GM12892 (cell line): ENCODE data around the gene NPAS3.

ENCODE experiments used
- DNase-seq: peaks from one replicate; pipeline ENCODE4 v3.0.0; 2011; ENCODE audit not compliant: insufficient read length
- FAIRE-seq: peaks from 2 replicates; lab custom pipeline; 2011; peaks lifted over from hg19 to GRCh38; lab: Jason Lieb, UNC
- POLR2A ChIP-seq: IDR thresholded peaks from 2 replicates; pipeline ENCODE4 v1.6.1; 2011; ENCODE audit warnings: low read depth, low read length, control low read depth
- POLR2AphosphoS5 ChIP-seq: IDR thresholded peaks from 2 replicates; pipeline ENCODE4 v1.6.1; 2011; ENCODE audit warnings: low read depth, low read length, control low read depth
- TAF1 ChIP-seq: IDR thresholded peaks from 2 replicates; pipeline ENCODE4 v1.6.1; 2011; ENCODE audit warnings: low read depth, mild to moderate bottlenecking, control low read depth, low read length, borderline replicate concordance

Gene NPAS3

DNA sequence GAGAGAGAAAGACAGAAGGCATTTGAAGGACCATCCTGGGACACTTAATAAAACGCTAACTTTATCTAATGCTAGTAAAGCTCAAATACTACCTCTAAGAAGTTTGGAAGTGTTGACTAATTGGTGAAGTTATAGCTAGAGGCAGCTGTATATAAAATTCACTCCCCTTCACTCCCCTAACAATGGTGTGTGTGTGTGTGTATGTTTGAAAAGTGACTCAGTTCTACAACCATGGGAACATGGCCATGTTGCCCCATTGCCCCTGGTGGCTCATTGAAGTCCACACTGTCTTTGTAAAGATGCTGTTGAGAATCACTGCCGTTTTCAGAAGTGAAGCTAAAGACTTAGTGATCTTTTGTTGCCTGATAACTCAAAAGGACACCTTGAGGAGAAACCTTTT is 262.4 kb downstream of the NPAS3 start:
- DNase-seq (no peak), FAIRE-seq (no peak)
- TF ChIP-seq TAF1 = no peak

- TF ChIP-seq POLR2A (no peak), POLR2AphosphoS5 (no peak), TAF1 (no peak)
- FAIRE-seq (no peak), DNase-seq (no peak)
Measured at GRCh38 chr14:33206981-33207380, 268.3 kb downstream of the NPAS3 start.

DNA sequence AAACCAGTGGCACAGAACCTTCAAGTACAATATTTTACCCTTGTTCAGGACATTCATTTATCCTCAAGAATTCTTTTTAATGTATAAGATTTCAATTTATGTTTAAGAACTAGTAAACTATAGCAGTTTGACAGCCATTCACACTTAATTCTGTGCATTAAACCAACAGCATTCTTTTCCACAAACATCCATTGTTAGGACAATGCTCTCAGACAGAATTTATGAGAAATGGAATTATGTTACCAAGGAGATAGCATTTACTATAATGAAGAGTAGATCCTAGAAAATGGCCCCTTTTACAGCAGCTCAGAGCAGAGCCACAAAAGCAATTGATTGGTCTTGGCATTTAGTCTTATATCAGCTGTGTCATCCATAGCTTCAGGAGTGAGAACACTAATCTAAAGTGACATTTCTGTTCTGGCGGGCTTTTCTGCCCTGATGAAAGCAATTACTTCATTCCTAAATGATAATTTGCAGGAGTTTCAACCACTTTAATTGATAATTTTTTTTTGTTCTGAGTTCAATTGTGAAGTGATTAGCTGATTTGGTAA is 268.9 kb downstream of the NPAS3 start:
- TF ChIP-seq TAF1 (no peak), POLR2A (no peak), POLR2AphosphoS5 (no peak)
- DNase-seq (no peak), FAIRE-seq (no peak)

DNA sequence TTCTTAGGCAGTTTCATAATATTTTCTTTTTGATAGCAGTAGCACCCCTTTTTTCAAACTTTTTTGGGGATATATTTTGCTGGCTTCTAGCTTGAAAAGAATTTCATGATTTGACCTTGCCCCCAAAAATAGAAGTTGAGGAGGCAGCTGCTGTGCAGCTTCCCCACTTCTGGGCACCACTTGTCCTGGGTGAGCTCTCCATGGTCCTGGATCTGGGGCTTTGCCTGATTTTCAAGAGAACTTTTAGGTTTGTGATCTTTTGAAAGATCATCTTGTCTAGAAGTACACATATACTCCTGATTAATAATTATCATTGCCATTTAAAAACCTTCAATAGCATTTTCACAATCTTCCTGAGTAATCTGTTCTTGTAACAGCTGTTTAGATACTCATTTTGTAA is 271.6 kb downstream of the NPAS3 start:
- TF ChIP-seq TAF1 (no peak), POLR2A (no peak), POLR2AphosphoS5 (no peak)
- FAIRE-seq (no peak), DNase-seq (no peak)

DNA sequence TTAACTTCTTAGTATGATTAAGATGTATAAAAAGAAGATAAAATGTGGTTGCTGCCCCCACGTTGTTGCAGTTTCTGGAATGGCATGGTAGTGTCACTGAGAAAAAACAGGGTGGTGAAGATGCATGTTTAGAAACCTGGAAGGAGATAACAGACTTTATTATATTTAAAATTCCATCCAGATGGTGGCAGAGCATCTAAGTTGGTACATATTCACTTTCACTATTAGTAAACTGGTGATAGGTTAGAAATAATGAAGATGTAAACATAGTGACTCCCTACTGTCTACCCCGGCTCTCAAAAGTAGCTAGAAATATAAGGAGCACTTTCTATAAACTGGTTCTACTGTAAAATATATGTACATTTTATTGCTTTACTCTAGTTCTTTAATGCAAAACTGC is 279.3 kb downstream of the NPAS3 start:
- FAIRE-seq (no peak), DNase-seq (no peak)
- TF ChIP-seq POLR2A (no peak), POLR2AphosphoS5 (no peak), TAF1 (no peak)

- no peak for FAIRE-seq
- no peak for DNase-seq
- no peak for TF ChIP-seq POLR2A
- TF ChIP-seq TAF1 = no peak
- TF ChIP-seq POLR2AphosphoS5 = no peak
Measured at GRCh38 chr14:33219957-33220356, 281.3 kb downstream of the NPAS3 start.

DNA sequence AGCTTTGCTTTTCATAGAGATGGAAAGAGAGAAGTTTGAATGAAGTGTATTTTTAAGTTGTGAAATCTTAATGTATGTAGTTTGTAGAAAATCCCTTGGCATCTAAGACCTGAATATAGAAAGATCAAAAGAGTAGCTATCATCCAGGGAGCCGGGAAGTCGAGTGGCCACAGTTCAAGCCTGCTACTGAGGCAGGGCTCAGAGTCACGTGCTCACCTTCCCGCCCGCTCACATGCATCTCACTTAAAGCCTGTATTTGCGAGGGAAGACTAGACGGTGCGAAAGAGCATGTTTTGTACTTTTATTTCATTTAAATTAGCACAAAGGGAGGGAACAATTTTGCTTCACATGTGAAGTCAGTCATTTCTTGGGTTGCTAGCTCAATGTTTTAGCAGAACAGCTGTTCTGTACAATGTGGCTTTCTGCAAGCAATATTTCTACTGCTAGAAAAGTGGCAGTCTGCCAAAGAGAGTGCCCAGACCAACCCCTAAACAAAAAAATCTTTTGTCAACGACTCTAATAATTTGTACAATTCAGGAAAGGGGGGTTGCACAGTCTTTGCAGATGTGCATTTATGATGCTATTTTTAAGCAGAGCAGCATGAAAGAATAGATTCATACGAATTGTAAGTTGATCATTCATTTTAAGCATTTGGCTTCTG is 290.7 kb downstream of the NPAS3 start:
- TF ChIP-seq POLR2AphosphoS5 (no peak), TAF1 (no peak), POLR2A (no peak)
- DNase-seq (no peak), FAIRE-seq (no peak)

GRCh38 chr14:33230021-33230420 is 291.3 kb downstream of the NPAS3 start:
- FAIRE-seq (no peak), DNase-seq (no peak)
- TF ChIP-seq POLR2AphosphoS5 = no peak
- no peak for TF ChIP-seq POLR2A
- TF ChIP-seq TAF1 = no peak

DNA sequence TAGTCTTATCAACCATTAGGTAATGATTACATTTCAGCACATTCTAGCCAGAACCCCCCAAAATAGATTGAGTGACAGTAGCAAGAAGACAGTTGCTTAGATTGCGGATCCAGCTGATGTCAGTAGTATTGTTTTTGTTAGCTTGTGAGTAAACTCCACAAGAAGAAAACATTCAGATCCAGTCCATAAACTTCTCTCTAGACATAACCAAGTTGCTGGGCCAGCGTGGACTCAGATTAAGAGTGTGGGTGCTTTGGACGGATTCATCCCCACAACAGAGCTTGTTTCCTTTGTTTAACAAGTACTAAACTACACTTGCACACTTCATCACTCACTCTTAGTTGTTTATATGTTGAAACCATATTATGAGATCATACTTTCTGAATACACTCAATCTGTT is 293.4 kb downstream of the NPAS3 start:
- TF ChIP-seq TAF1 = no peak
- TF ChIP-seq POLR2A = no peak
- TF ChIP-seq POLR2AphosphoS5 = no peak
- DNase-seq (no peak), FAIRE-seq (no peak)

DNA sequence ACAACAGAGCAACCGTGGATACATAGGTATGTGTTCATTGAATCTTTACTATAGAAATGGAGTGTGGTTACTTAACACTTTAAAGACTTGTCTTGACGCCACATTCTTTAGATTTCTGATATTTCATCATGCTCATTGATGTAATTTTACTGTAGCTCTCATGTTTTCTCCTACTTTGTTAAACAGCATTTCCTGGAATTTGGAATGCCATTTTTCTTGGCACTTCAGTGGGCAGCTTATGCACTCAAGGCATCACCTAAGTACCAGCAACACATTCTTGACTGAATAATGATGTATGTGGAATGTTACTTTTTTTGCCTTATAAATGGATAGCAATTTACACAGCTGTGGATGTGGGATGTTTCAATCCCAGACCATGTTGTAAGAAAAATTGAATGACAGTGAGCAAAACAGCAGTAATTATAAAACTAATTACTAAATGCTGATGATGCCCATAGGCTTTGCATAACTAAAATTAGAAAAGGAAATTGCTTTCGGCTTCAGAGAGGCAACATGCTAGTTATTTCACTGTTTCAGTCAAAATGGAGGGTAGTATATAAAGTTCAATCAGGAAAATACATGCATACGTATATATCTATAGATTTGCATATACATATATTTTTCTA is 298.5 kb downstream of the NPAS3 start:
- FAIRE-seq = no peak
- no peak for TF ChIP-seq TAF1
- TF ChIP-seq POLR2A = no peak

GRCh38 chr14:33239465-33239864 is 300.8 kb downstream of the NPAS3 start:
- no peak for TF ChIP-seq POLR2AphosphoS5
- TF ChIP-seq TAF1 = no peak
- TF ChIP-seq POLR2A = no peak
- DNase-seq (no peak), FAIRE-seq (no peak)

More for the DNA sequence above, 298.5 kb downstream of the NPAS3 start:
- no peak for DNase-seq

GRCh38 chr14:33240466-33240865 is 301.8 kb downstream of the NPAS3 start:
- FAIRE-seq (no peak), DNase-seq (no peak)
- TF ChIP-seq TAF1 (no peak), POLR2A (no peak), POLR2AphosphoS5 (no peak)
